ENCODE measurements around the gene CCNB1. TPM values are rescaled to one million over a fixed set of nuclear protein-coding genes. Genes with fewer than 3 reads are reported as not detected.
A peak's percentile ranks its signal among the peaks of the same experiment; 100 is the strongest.
"Not testable (repeated sequence)": the region's sequence is repeated elsewhere in the genome, so short reads cannot be mapped to it uniquely, and the experiment has no call there.

Gene CCNB1
- total RNA-seq, 1 donor from 2014 or later = 2.7 TPM

DNA sequence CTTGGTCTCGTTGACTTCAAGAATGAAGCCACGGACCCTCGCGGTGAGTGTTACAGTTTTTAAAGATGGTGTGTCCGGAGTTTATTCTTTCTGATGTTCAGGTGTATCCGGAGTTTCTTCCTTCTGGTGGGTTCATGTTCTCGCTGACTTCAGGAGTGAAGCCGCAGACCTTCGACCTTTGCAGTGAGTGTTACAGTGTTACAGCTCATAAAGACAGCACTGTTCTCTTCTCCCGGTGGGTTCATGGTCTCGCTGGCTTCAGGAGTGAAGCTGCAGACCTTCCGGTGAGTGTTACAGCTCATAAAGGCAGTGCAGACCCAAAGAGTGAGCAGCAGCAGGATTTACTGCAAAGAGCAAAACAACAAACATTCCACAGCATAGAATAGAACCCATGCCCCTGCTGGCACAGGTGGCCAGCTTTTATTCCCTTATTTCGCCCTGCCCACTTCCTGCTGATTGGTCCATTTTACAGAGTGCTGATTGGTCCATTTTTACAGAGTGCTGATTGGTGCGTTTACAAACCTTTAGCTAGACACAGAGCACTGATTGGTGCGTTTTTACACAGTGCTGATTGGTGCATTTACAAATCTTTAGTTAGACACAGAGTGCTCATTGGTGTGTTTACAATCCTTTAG, 14.8 kb downstream of the CCNB1 start:
- DNase-seq (ENCODE audit: low spot score); ATAC-seq: not testable (repeated sequence)

DNA sequence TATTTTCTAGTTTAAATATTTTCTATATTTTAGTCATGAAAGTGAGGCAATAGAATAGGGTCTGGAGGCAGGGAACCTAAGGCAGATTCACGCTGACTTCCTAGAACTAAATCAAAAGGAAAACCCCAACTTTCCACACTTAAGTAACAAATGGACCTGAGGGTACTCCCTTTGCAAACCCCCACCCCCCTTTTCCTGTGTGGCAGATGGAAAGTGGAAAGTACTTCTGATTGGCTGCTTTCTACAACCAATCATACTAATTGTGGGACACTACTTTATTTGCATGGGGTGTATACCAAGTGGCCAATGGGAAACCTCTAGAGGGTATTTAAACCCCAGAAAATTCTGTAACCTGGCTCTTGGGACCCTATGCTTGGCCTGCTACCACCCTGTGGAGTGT, 17.7 kb downstream of the CCNB1 start:
- DNase-seq (ENCODE audit: low spot score) (no peak), ATAC-seq (no peak)

DNA sequence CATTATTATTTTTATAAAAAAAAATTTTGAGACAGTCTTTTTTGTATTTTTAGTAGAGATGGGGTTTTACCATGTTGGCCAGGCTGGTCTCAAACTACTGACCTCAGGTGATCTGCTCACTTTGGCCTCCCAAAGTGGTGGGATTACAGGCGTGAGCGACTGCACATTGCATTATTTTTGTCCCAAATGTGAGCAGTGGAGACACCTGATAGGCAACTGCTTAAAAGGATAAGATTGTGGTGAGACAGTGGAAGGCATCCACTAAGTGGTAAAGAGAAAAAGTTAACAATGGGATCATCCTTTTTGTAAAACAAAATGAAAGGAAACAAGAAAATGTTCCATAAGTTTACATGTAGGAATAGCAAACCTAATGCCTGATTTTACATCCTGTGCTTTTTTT, 20.4 kb downstream of the CCNB1 start:
- ATAC-seq (no peak), DNase-seq (ENCODE audit: low spot score) (no peak)

DNA sequence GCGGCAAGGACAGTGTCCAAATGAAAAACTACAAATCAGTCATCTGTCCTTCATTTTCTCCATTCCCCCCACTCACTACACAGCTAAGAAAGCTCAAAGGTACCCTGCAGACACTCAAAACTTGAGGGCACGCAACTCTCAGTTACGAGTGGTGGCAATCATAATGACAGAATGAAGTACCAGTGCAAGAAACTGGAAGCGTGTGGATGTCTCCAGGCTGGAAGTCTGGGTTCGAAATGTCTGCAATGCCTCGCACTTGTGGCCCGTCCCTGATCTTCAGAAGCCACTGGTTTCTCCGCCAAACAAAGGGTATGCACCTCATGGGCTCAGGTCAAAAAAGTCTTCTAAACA, 21.8 kb downstream of the CCNB1 start:
- ATAC-seq = no peak
- DNase-seq (ENCODE audit: low spot score) = no peak

DNA sequence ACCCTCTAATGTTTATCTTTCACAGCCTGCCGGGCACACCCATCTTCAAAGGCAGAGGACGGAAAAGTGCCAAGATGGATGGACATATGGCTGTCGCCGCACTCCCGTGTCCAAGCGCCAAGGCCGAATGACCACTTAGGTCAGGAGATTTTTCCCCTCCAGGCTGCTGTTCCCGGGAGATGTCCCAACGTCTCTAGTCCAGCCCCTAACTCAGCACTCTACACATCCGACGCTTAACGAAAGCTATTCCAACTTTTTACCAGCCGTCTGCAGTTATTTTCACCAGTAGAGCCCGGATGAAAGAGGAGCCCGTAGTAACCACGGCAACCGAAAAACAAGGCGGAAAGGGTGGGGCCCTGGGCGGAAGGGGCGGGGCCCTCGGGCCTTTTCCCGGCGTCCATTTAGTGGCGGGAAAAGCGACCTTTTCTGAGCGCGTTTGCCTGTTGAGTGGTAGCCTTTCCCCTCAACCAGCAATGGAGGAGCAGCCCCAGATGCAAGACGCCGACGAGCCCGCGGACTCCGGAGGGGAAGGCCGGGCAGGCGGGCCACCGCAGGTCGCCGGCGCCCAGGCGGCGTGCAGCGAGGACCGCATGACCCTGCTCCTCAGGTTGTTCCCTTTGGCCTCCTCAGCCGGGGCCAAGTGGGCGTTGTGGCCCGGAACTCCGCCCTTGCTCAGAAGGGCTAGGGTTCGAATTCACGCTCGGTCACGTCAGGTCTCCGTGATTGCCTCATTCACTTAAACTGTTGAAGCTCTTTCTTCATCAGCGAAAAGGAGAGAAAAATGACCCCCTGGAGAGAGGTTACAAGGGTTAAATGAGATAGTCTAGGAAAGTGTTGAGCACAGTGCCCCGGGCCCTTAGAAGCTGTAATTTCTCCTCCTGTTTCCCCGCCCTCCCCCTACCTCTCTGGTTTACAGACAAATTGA, 22.5 kb downstream of the CCNB1 start, which contains the start of gene CENPH:
Gene CENPH (plus strand): TSS at position 422 of the 925 bp plus-strand sequence. CDS start 52 bp downstream, at position 474.
- DNase-seq (ENCODE audit: low spot score) (peak; percentile 90), ATAC-seq (peak; percentile 99)

DNA sequence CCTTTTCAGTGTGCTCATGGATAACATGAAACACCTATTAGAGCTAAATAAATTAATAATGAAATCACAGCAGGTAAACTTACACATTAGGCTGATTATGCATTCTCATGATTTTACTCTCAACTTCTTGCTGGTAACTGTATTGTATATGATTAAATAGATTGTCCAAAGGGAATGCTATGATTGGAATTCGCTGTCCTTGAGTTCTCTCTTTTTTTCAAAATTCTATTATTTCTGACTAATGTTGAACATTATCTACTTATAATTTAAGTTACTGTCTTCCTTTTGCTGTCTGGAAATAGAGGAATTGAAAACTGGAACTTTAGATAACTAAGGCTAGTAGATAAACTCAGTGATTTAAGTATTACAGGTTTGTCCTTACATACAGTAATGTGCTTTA, 35.5 kb downstream of the CCNB1 start:
- no peak for DNase-seq (ENCODE audit: low spot score)
- no peak for ATAC-seq

DNA sequence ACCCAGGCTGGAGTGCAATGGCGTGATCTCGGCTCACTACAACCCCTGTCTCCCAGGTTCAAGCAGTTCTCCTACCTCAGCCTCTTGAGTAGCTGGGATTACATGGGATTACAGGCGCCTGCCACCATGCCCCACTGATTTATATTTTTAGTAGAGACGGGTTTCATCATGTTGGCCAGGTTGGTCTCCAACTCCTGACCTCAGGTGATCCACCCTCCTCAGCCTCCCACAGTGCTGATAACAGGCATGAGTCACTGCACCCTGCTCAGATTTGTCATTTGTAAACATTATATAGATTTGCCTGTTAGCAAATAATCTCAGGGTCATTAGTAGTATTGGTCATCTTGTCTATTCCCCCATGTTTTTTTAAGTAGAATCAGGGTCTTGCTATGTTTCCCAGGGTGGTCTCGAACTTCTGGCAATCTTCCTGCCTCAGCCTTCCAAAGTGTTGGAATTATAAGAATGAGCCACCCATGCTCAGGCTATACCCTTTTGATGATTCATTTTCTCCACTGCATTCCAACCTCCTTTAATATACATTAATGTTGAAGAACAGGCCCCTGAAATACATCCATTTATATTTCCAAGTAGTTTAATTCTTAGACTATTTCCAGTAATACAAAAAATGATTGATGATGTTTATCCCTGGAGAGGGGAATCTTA, 39.7 kb downstream of the CCNB1 start:
- DNase-seq (ENCODE audit: low spot score) (no peak), ATAC-seq (no peak)

DNA sequence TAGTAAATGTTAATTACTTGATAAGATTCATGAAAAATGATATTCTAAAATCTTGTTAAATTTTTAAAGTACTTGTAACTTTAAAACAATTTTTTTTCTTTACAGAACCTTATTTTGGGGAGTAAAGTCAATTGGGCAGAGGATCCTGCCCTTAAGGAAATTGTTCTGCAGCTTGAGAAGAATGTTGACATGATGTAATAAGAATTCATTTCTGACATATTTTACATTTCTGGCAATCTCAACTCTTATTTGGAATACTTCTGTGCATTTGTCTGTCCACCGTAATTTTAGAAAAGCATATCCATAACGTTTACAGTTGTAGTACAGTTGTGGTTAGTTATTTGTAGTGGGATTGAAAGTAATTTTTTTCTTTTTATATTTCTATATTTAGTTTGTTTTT, 42.7 kb downstream of the CCNB1 start:
- DNase-seq (ENCODE audit: low spot score) (no peak), ATAC-seq (no peak)

DNA sequence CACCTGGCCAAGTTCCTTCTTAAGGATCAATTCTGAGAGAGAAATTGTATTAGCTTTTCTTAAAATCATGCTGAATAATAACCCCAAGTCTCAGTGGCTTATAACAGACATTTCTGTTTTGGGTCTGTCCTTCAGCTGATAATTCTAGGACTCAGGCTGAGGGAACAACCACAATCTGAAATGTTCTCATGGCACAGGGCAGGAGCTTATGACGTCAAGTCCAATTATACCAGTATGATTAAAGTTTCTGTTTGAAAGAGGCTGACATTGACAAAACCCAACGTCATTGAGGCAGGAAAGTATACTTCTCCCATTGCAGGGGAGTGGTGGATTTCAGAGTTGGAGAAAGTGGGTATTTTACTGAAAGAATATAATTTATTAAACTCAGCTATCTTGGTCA, 44.2 kb downstream of the CCNB1 start:
- no peak for DNase-seq (ENCODE audit: low spot score)
- ATAC-seq = no peak

DNA sequence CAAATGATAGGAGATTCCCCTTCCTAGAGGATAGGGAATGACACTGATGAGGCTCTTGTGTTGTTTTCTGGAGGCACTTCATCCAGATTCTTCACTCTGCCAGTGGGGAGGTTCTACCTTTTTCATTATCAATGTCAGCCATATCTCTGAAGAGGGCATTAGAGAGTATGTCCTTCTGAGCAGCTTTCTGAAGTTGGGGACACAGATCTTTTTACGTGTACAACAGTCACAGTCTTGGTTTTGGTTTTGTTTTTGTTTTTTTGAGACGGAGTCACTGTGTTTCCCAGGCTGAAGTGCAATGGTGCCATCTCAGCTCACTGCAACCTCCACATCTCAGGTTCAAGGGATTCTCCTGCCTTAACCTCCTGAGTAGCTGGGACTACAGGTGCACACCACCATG, 45.1 kb downstream of the CCNB1 start:
- ATAC-seq = no peak
- no peak for DNase-seq (ENCODE audit: low spot score)

DNA sequence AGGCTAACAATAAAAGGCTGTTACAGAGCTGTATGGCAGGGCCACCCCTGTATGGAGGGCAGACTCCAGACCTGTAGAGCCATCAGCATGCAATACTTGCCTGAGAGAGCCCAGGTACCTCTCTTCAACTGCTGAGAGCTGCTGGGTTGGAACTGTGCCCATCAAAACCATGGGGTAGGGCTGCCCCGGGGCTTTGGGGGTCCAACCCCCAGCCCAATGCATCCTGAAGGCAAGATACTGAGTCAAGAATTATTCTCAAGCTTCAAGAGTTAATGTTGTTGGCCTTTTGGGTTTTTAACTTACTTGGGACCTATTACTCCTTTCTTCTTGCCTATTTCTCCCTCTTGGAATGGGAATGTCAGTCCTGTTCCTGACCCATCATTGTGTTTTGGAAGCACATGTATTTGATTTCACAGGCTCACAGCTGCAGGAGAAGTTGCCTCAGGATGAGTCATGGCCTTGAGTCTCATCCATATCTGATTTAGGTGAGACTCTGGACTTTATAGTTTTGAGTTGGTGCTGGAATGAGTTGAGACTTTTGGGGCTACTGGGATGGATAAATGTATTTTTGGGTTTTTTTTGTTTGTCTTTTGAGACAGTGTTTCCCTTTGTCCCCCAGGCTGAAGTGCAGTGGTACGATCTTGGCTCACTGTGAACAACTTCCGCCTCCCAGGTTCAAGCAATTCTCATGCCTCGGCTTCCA, 46.7 kb downstream of the CCNB1 start:
- DNase-seq (ENCODE audit: low spot score) = no peak

DNA sequence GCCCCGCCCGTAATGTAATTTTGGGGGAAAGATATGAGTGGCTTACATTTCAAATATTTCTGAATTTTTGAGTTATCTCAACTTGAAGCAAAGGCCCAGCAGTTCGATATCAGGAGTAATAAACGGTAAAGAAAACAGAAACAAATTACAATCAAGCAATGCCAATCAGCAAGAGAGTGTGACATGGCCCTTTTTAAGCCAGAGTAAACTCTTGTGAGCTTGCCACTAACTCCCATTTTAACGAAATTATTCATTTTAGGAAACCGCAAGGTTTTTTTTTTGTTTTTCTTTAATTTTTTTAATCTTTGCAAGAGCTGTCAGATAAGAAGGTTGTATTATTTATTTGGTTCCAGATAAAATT, 50.2 kb downstream of the CCNB1 start:
- DNase-seq (ENCODE audit: low spot score) (no peak), ATAC-seq (no peak)

More for the DNA sequence above, 46.7 kb downstream of the CCNB1 start:
- no peak for ATAC-seq

DNA sequence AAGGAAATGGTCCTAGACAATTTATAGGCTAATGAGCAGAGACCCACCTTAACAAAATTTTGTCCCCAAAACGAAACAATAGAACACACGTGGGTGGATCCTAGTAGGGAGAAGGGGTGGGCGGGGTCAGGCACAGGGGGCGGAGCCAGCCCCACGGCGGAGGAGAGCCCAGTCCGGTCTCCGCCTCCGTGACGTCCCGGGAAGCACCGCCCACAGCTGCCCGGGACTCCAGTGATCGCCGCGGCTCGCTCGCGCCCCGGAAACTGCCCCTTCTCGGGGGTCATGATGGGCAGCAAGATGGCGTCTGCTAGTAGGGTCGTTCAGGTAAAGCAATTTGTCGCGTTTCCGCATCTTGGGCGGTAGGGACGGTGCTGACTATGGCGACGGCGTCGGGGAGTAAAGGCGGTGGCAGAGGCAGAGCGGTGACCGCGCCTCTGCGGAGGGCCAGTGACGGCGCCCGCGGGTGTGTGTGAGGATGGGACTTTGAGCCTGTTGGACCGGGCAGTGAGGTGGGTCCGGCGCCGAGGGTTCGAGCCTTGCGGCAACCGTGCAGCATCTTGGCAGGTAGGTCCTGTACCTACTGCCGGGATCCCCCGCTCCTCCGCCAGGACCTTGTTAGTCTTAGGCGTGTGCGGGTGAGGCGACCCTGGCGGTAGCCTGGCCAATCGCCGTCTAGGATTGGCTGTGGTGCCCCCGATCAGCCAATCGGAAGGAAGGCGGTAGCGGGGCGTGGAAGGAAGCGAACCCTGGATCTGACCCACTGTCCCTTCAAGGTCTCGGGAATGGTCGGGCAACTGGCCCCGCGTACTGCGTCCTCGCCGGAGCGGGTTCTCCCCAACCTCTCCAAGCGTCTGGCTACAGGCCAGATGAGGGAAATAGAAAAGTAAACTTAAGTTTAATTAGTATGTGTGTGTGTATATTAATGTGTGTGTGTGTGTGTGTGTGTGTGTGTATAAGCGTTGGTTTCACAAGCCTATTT, 50.9 kb downstream of the CCNB1 start:
- ATAC-seq = peak; percentile 96
- peak; percentile 98 for DNase-seq (ENCODE audit: low spot score)

DNA sequence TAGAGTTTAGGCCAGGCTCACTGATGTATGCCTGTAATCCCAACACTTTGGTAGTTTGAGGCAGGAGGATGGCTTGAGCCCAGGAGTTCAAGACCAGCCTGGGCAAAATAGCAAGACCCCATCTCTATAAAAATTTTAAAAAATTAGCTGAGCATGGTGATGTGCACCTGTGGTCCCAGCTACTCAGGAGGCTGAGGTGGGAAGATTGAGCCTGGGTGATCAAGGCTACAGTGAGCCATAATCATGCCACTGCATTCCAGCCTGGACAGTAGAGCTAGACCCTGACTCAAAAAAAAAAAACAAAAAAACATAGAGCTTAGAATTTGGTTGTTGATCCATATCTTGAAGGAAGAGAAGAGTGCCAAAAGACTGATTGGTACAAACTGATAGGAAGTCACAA, 53.0 kb downstream of the CCNB1 start:
- ATAC-seq (no peak), DNase-seq (ENCODE audit: low spot score) (no peak)

DNA sequence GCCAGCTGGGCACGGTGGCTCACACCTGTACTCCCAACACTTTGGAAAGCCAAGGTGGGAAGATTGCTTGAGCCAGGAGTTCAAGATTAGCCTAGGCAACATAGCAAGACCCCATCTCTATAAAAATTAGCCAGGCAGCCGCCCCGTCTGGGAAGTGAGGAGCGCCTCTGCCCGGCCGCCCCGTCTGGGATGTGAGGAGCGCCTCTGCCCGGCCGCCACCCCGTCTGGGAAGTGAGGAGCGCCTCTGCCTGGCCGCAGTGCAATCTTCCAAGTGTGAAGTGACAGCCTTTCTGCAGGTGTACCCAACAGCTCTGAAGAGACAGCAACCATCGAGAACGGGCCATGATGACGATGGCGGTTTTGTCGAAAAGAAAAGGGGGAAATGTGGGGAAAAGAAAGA, 53.4 kb downstream of the CCNB1 start:
- not testable (repeated sequence) for ATAC-seq; DNase-seq (ENCODE audit: low spot score)

DNA sequence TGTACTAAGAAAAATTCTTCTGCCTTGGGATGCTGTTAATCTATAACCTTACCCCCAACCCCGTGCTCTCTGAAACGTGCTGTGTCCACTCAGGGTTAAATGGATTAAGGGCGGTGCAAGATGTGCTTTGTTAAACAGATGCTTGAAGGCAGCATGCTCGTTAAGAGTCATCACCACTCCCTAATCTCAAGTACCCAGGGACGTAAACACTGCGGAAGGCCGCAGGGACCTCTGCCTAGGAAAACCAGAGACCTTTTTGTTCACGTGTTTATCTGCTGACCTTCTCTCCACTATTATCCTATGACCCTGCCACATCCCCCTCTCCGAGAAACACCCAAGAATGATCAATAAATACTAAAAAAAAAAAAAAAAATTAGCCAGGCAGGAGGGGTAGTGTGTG, 53.9 kb downstream of the CCNB1 start:
- DNase-seq (ENCODE audit: low spot score); ATAC-seq: not testable (repeated sequence)

DNA sequence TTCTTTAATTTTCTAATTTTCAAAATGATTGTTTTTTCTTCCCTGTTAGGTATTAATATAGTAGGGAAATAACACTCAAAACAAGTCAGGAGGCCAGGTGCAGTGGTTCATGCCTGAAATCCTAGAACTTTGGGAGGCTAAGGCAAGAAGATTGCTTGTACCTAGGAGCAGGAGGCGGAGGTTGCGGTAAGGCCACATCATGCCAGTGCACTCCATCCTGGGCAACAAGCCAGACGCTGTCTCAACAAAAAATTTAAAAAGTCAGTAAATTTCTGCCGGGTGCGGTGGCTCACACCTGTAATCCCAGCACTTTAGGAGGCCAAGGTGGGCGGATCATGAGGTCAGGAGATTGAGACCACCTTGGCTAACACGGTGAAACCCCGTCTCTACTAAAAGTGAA, 57.6 kb downstream of the CCNB1 start:
- ATAC-seq (peak; percentile 67), DNase-seq (ENCODE audit: low spot score) (no peak)

DNA sequence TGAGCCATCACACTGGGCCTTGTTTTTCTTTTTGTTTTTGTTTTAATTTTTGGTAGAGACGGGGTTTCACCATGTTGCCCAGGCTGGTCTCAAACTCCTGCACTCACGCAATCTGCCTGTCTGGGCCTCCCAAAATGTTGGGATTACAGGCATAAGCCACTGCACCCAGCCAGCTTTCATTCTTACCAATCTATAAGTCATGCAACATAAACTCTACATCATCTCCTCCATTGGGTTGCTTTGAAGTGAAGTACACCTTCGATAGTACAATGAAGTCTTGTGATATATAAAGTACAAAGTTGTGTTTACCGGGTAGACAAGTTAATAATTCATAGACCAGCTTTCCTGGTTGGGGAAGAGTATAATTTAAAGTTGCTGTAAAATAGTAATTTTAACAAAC, 58.9 kb downstream of the CCNB1 start:
- DNase-seq (ENCODE audit: low spot score) (no peak), ATAC-seq (peak; percentile 33)

Measured in left lobe of liver (tissue), 2 donors.